Neural cell (in vitro differentiated cells): ENCODE data around the gene MAPK4. TPM values are rescaled to one million over a fixed set of nuclear protein-coding genes. Genes with fewer than 3 reads are reported as not detected.

Source experiments
- H2AFZ ChIP-seq: fragments of 200-600, 300-800 bp; sonication (generic), shearing (Covaris generic); 2 replicates; pipeline ENCODE4 v1.6.0; 2014; ENCODE audit warnings: low read depth, mild to moderate bottlenecking, antibody characterized with exemption, low read length, moderate library complexity
- H3F3A ChIP-seq: fragments of 200-600 bp; shearing (Covaris generic); 2 replicates; pipeline ENCODE4 v1.6.1; 2016; ENCODE audit warnings: mild to moderate bottlenecking, moderate library complexity, mixed read lengths, antibody characterized with exemption, low read length; ENCODE audit not compliant: insufficient read depth, poor library complexity, severe bottlenecking
- H3K27ac ChIP-seq: fragments of 200-600, 300-800 bp; sonication (generic), shearing (Covaris generic); 2 replicates; pipeline ENCODE4 v1.5.1; 2014; ENCODE audit warnings: mild to moderate bottlenecking, low read length, moderate library complexity
- H3K27me3 ChIP-seq: fragments of 300-800, 200-600 bp; sonication (generic), shearing (Covaris generic); 2 replicates; pipeline ENCODE4 v1.6.0; 2014; ENCODE audit warnings: mild to moderate bottlenecking, low read depth, low read length, moderate library complexity; ENCODE audit not compliant: insufficient read depth
- H3K36me3 ChIP-seq: fragments of 300-800, 200-600 bp; sonication (generic), shearing (Covaris generic); 2 replicates; pipeline ENCODE4 v1.5.1; 2014; ENCODE audit warnings: mild to moderate bottlenecking, antibody characterized with exemption, low read length, moderate library complexity; ENCODE audit not compliant: insufficient read depth
- H3K4me2 ChIP-seq: fragments of 300-800, 200-600 bp; sonication (generic), shearing (Covaris generic); 2 replicates; pipeline ENCODE4 v1.6.0; 2014; ENCODE audit warnings: mild to moderate bottlenecking, low read length
- H3K4me3 ChIP-seq: fragments of 300-800, 200-600 bp; sonication (generic), shearing (Covaris generic); 2 replicates; pipeline ENCODE4 v1.5.1; 2014; ENCODE audit warnings: mild to moderate bottlenecking, low read length, moderate library complexity
- H3K79me2 ChIP-seq: fragments of 200-600 bp; shearing (Covaris generic); replicated peaks from 2 replicates; pipeline ENCODE4 v1.6.0; 2014; ENCODE audit warnings: mild to moderate bottlenecking, low read length, moderate library complexity; ENCODE audit not compliant: insufficient read depth
- H3K9ac ChIP-seq: fragments of 300-800, 200-600 bp; sonication (generic), shearing (Covaris generic); 2 replicates; pipeline ENCODE4 v1.6.1; 2016; ENCODE audit warnings: mild to moderate bottlenecking, low read length, mixed read lengths
- H3K9me2 ChIP-seq: fragments of 200-600 bp; shearing (Covaris generic); 2 replicates; pipeline ENCODE4 v1.6.1; 2016; ENCODE audit warnings: mild to moderate bottlenecking, low read length, mixed read lengths; ENCODE audit not compliant: insufficient read depth
- H3K9me3 ChIP-seq: fragments of 200-600, 300-800 bp; sonication (generic), shearing (Covaris generic); 2 replicates; pipeline ENCODE4 v1.6.1; 2016; ENCODE audit warnings: mild to moderate bottlenecking, mixed run types, low read length, moderate library complexity, mixed read lengths
- H4K20me1 ChIP-seq: fragments of 200-600 bp; shearing (Covaris generic); 2 replicates; pipeline ENCODE4 v1.6.1; 2016; ENCODE audit warnings: mild to moderate bottlenecking, mixed run types; ENCODE audit not compliant: insufficient read depth
- CTCF ChIP-seq: fragments of 450-650 bp; IDR thresholded peaks from 2 replicates; pipeline ENCODE4 v1.5.1; 2014; ENCODE audit warnings: antibody characterized with exemption, mild to moderate bottlenecking, moderate library complexity; ENCODE audit not compliant: poor library complexity, severe bottlenecking
- EP300 ChIP-seq: fragments of 450-650 bp; conservative IDR thresholded peaks from 2 replicates; pipeline ENCODE4 v1.6.1; 2014; ENCODE audit warnings: antibody characterized with exemption, mild to moderate bottlenecking, moderate library complexity; ENCODE audit not compliant: poor library complexity, severe bottlenecking
- EZH2 ChIP-seq: fragments of 200-600, 300-800 bp; shearing (Covaris generic), sonication (generic); IDR thresholded peaks from 2 replicates; pipeline ENCODE4 v1.6.1; 2014; ENCODE audit warnings: antibody characterized with exemption, low read length, borderline replicate concordance, mild to moderate bottlenecking; ENCODE audit not compliant: insufficient read depth, poor library complexity, severe bottlenecking
- MXI1 ChIP-seq: fragments of 450-650 bp; conservative IDR thresholded peaks from 2 replicates; pipeline ENCODE4 v1.6.1; 2014; ENCODE audit warnings: antibody characterized with exemption, mild to moderate bottlenecking; ENCODE audit not compliant: poor library complexity, severe bottlenecking
- POLR2AphosphoS5 ChIP-seq: IDR thresholded peaks from 2 replicates; pipeline ENCODE4 v1.6.1; 2012
- RAD21 ChIP-seq: fragments of 450-650 bp; conservative IDR thresholded peaks from 2 replicates; pipeline ENCODE4 v1.6.1; 2014; ENCODE audit warnings: antibody characterized with exemption, mild to moderate bottlenecking, moderate library complexity
- REST ChIP-seq: IDR thresholded peaks from 2 replicates; pipeline ENCODE4 v1.6.1; 2012; ENCODE audit warnings: borderline replicate concordance
- SMC3 ChIP-seq: fragments of 450-650 bp; conservative IDR thresholded peaks from 2 replicates; pipeline ENCODE4 v1.6.1; 2014; ENCODE audit warnings: antibody characterized with exemption, mild to moderate bottlenecking, moderate library complexity; ENCODE audit not compliant: poor library complexity
- TAF1 ChIP-seq: IDR thresholded peaks from 2 replicates; pipeline ENCODE4 v1.6.1; 2012; ENCODE audit warnings: low read depth
- polyA plus RNA-seq: library from polyadenylated mRNA; depleted of rRNA; stranded (reverse); fragments of >200 nt; gene quantifications from 2 replicates; pipeline ENCODE4 v1.2.3, GENCODE V29; 2014

Gene MAPK4
- polyA plus RNA-seq, 1 donor from 2014 or later: 12.7 TPM

- Histone ChIP-seq H4K20me1 (no peaks in the 10 kb centered on the region), H3K9me3 (no peaks in the 10 kb centered on the region), H3K79me2 (no peaks in the 10 kb centered on the region), H3K27me3 (no peaks in the 10 kb centered on the region), H2AFZ (no peak overlapping the region), H3K4me2 (no peak overlapping the region), H3K9me2 (no peaks in the 10 kb centered on the region), H3F3A (no peaks in the 10 kb centered on the region), H3K36me3 (no peaks in the 10 kb centered on the region), H3K9ac (no peak overlapping the region), H3K4me3 (no peak overlapping the region), H3K27ac (no peak overlapping the region)
- TF ChIP-seq EP300: no peak
Observed at GRCh38 chr18:50679056-50679455, 119.2 kb downstream of the MAPK4 start.

GRCh38 chr18:50679656-50680055 is 119.8 kb downstream of the MAPK4 start:
- Histone ChIP-seq H3K9ac (no peak overlapping the region), H3F3A (no peaks in the 10 kb centered on the region), H3K79me2 (no peaks in the 10 kb centered on the region), H3K9me3 (no peaks in the 10 kb centered on the region), H4K20me1 (no peaks in the 10 kb centered on the region), H3K9me2 (no peaks in the 10 kb centered on the region), H2AFZ (no peak overlapping the region), H3K36me3 (no peaks in the 10 kb centered on the region), H3K27ac (no peak overlapping the region), H3K27me3 (no peaks in the 10 kb centered on the region), H3K4me2 (no peak overlapping the region), H3K4me3 (no peak overlapping the region)
- TF ChIP-seq SMC3: no peak
- TF ChIP-seq EP300: no peak
- no peak for TF ChIP-seq TAF1
- no peak for TF ChIP-seq CTCF
- no peak for TF ChIP-seq EZH2
- TF ChIP-seq REST: no peak
- no peak for TF ChIP-seq RAD21
- no peak for TF ChIP-seq MXI1
- no peak for TF ChIP-seq POLR2AphosphoS5

GRCh38 chr18:50680966-50681365 is 121.1 kb downstream of the MAPK4 start:
- no peaks in the 10 kb centered on the region for H3K9me3 ChIP-seq
- no peak for TF ChIP-seq REST
- TF ChIP-seq EP300: no peak
- TF ChIP-seq MXI1: no peak
- TF ChIP-seq CTCF: no peak
- no peak for TF ChIP-seq RAD21
- no peak for TF ChIP-seq POLR2AphosphoS5
- TF ChIP-seq SMC3: no peak
- TF ChIP-seq TAF1: no peak
- no peak for TF ChIP-seq EZH2
- no peak overlapping the region for H2AFZ ChIP-seq
- H3F3A ChIP-seq: no peaks in the 10 kb centered on the region
- no peak overlapping the region for H3K4me2 ChIP-seq
- no peaks in the 10 kb centered on the region for H3K79me2 ChIP-seq
- no peaks in the 10 kb centered on the region for H3K27me3 ChIP-seq
- no peak overlapping the region for H3K9ac ChIP-seq
- H3K27ac ChIP-seq: no peak overlapping the region
- no peaks in the 10 kb centered on the region for H3K36me3 ChIP-seq
- no peaks in the 10 kb centered on the region for H3K9me2 ChIP-seq
- no peak overlapping the region for H3K4me3 ChIP-seq
- H4K20me1 ChIP-seq: no peaks in the 10 kb centered on the region
